GM21825 (cell line): ENCODE results near the gene UBL5.
A peak's percentile ranks its signal among the peaks of the same experiment; 100 is the strongest.
"Not testable (repeated sequence)": the region's sequence is repeated elsewhere in the genome, so short reads cannot be mapped to it uniquely, and the experiment has no call there.

Source experiments
- ATAC-seq: cut with Tn5 transposase; IDR thresholded peaks from one replicate; pipeline ENCODE4 v1.9.1; 2021; ENCODE audit warnings: mild to moderate bottlenecking, moderate library complexity; ENCODE audit not compliant: unreplicated experiment

The UBL5 gene

GRCh38 chr19:9827289-9828238 lies at the start of gene UBL5:
TSS of gene UBL5 (plus strand) at chr19:9827918. CDS start at chr19:9828338, 420 bp downstream.
- peak; percentile 84 for ATAC-seq

GRCh38 chr19:9782338-9782737 lies 45.4 kb upstream of the UBL5 start:
- ATAC-seq: no peak

DNA sequence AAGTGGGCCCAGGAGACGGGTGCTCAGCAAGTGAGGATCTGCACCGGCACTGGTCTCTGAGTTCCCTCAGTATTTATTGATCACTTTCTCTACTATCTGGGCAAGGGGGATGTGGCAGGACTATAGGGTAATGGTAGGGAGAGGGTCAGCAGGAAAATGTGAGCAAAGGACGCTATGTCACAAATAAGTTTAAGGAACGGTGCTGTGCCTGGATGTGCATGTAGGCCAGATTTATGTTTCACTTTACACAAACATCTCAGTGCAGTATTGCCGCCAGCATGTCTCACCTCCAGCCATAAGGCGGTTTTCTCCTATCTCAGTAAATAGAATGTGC lies 43.6 kb upstream of the UBL5 start:
- not testable (repeated sequence) for ATAC-seq

DNA sequence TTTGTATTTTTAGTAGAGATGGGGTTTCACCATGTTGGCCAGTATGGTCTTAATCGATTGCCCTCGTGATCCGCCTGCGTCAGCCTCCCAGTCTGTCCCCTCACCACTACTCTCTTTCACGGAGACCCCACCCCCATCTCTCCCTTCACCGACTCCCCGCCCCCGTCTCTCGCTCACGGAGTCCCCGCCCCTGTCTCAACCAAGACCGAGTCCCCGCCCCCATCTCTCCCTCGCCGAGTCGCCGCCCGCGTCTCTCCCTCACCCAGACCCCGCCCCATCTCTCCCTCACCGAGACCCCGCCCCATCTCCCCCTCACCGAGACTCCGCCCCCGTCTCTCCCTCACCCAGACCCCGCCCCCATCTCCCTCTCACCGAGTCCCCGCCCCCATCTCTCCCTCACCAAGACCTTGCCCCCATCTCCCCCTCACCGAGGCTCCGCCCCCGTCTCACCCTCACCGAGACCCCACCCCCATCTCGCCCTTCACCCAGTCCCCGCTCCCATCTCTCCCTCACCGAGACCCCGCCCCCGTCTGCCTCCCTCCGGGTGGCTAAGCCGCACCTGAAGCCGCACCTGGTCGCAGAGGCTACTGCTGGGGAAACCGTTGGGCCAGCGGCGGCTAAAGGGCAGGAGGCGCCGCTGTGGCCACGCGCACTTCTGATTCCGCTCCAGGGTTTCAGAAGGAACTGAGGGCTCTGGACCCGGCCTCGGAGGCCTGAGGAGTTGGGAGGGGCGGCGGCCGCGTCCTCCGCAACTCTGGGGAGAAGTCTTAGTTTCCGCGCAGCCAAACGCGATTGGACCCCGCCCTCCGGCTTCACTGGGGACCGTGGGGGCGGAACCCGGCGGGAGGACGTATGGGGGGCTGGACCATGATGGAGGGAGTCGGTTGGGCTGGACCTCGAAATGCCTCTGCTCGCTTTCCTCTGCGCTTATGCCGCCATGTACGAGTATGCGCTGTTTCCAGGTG lies 42.1 kb upstream of the UBL5 start:
- peak; percentile 71 for ATAC-seq

GRCh38 chr19:9786342-9786741 lies 41.4 kb upstream of the UBL5 start:
- ATAC-seq: no peak

DNA sequence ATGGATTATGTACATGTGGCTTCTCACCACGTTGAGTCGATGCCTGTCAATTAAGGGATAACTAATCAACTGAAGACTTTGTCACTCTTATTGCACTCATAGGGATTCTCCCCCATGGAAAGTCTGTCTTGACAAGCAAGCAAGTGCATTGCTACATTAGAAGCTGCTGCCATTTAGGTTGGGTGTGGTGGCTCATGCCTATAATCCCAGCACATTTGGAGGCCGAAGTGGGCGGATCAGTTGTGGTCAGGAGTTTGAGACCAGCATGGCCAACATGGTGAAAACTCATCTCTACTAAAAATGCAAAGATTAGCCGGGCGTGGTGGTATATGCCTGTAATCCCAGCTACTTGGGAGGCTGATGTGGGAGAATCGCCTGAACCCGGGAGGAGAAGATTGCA lies 40.9 kb upstream of the UBL5 start:
- no peak for ATAC-seq

DNA sequence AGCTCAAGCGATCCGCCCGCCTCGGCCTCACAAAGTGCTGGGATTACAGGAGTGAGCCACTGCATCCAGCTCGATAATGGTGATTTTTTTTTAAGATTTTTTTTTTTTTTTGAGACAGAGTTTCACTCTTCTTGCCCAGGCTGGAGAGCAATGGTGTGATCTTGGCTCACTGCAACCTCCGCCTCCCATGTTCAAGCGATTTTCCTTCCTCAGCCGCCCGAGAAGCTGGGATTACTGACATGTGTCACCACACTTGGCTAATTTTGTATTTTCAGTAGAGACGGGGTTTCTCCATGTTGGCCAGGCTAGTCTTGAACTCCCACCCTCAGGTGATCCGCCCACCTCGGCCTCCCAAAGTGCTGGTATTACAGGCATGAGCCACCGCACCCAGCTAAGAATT lies 39.1 kb upstream of the UBL5 start:
- not testable (repeated sequence) for ATAC-seq

DNA sequence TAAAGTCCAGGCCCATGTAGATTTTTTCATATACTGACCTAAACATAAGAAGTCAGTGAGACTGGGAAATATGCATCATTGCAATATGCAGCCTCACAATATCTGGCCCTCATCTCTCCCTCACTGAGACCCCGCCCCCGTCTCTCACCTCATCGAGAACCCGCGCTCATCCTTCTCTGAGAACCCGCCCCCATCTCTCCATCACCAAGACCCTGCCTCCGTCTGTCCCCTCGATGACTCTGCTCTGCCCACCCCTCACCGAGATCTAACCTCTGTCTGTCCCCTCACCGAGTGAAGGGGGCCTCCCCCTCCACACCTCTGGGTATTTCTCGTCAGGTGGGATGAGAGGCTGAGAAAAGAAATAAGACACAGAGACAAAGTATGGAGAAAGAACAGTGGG lies 38.7 kb upstream of the UBL5 start:
- ATAC-seq: no peak

DNA sequence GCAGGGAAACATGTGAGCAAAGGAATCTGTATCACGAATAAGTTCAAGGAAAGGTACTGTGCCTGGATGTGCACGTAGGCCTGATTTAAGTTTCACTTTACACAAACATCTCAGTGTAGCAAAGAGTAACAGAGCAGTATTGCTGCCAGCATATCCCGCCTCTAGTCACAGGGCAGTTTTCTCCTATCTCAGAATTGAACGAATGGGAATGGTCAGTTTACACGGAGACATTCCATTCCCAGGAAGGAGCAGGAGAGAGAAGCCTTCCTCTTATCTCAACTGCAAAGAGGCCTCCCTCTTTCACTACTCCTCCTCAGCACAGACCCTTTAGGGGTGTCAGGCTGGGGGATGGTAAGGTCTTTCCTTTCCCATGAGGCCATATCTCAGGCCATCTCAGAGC lies 38.1 kb upstream of the UBL5 start:
- ATAC-seq: not testable (repeated sequence)

DNA sequence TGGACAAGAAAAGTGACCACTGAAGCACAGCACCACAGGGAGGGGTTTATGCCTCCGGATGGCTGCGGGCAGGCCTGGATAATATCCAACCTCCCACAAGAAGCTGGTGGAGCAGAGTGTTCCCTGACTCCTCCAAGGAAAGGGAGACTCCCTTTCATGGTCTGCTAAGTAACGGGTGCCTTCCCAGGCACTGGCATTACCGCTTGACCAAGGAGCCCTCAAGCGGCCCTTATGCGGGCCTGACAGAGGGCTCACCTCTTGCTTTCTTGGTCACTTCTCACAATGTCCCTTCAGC lies 36.7 kb upstream of the UBL5 start:
- not testable (repeated sequence) for ATAC-seq

- peak; percentile 38 for ATAC-seq
These were observed 36.0 kb upstream of the UBL5 start for GRCh38 chr19:9791552-9792205.

DNA sequence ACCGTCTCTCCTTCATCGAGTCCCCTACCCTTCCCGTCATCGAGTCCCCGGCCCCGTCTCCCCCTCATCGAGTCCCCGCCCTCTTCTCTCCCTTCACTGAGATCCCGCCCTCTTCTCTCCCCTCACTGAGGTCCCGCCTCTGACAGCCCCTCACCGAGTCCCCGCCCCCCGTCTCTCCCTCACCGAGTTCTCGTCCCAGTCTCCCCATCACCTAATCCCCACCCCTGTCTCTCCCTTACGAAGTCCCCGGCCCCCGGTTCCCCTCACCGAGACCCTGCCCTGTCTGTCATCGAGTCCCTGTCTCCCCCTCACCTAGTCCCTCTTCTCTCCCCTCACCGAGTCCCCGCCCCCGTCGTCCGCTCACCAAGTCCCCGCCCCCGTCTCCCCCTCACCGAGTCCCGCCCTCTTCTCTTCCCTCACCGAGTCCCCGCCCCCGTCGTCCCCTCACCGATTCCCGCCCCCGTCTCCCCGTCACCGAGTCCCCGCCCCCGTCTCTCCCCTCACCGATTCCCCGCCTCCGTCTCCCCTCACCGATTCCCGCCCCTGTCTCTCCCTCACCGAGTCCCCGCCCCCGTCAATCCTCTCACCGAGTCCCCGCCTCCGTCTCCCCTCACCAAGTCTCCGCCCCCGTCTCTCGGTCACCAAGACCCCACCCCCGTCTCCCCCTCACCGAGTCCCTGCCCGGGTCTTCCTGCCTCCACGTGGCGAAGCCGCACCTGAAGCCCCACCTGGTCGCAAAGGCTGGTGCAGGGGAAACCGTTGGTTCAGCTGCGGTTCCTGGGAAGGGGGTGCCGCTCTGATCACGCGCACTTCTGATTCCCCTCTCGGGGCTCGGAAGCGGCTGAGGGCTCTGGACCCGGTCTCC lies 35.3 kb upstream of the UBL5 start:
- peak; percentile 51 for ATAC-seq

DNA sequence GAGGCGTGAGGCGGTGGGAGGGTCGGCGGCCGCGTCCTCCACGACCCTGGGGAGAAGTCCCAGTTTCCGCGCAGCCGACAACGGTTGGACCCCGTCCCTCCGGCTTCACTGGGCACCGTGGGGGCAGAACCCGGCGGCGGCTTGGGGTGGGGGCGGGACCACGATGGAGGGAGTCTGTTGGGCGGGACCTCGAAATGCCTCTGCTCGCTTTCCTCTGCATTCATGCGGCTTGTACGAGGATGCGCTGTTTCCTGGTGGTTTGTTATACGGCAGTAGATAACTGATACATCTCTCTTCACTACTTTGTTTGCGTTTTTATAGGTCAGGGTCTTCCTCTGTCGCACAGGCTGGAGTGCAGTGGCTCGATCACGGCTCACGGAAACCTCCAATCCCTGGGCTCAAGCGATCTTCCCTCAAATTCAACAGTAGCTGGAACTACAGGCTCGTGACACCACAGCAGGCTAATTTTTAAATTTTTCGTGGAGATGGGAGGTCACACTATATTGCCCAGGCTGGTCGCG lies 34.6 kb upstream of the UBL5 start:
- peak; percentile 4 for ATAC-seq

DNA sequence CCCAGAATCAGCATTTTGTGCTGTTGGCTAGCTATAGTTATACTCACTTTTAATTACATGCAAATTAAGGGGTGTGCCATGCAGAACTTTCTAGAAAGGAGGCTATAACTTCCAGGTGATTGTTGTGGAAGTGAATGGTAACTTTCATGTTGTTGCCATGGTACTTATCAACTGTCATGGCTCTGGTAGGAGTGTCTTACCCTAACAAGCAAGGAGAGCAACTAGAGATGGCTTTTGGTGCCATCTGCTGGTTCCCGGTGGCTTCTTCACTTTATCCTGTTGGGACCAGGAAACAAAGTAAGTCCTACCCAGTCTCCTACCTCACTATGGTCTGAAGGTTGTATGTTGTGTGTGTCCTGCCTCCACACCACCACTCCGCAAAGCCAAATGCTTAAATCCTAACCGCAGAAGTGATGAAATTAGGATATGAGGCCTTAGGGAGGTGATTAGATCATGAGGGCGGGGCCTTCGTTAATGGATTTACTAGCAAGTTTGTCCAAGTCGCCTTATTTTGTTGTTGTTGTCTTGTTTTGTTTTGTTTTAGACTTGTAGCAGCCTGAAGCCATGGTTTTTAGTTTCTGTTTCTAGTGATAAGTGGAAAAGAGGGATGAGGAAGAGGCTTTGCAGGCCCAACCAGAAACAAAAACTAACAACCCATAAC lies 31.5 kb upstream of the UBL5 start:
- no peak for ATAC-seq

DNA sequence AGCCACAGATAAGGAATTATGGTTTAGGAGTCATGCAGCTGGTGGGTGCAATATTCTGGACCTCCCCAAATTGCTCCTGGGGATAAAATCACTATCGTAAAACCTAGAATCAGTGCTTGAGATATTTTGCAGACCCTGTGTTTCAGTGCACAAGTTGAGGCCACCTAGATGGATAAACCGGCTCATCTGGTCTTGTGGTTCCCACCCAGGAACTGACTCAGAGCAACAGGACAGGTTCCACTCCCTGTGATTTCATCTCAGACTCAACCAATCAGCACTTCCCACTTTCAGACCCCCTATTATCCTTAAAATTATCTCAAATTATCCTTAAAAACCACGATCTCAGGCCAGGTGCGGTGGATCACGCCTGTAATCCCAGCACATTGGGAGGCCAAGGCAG lies 29.8 kb upstream of the UBL5 start:
- no peak for ATAC-seq

DNA sequence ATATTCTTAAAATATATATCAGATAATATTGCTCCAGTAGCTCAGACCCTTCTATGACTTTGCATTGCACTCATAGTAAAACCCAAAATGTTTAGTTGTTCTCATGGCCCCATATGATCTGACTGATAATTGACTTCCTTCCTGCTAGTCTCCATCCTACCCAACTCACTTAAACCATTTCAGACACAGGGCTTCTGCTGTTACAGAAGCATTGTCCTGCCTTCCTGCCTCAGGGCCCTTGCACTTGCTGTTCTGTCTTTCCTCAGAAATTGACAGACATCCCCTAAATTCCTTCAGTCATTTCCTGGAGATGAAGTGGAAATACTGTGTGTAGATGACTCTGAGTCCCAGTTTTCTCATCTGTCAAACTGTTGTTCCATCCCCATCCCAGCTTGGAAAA lies 28.6 kb upstream of the UBL5 start:
- no peak for ATAC-seq

DNA sequence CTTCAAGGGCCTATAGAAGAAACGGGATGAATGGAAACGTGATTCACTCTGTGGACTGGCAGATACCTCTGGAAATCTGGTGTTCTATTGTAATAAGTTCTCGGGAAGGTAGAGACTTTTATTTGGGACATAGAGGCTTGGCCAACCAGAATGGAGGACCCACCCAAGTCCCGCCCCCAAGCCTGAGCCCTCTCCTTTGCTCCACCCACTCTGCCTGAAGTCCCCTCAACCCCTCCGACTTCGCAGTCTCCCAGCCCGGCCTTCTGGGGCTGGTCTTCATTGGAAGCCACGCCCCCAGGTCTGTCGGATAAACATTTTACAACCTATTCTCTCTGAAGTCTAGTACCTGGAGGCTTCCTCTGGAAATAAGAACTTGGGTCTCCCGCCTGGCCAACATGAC lies 25.7 kb upstream of the UBL5 start:
- no peak for ATAC-seq

GRCh38 chr19:9806803-9807202 lies 20.9 kb upstream of the UBL5 start:
- no peak for ATAC-seq
